DND-41 (cell line): ENCODE measurements around the gene HEG1.

Source experiments
- ATAC-seq: fragments of 200-7000 bp; cut with Tn5 transposase; 3 replicates; pipeline ENCODE4 v1.9.1; 2021; ENCODE audit warnings: low read depth; ENCODE audit not compliant: insufficient read depth
- DNase-seq: peaks from one replicate; pipeline ENCODE4 v3.0.0-alpha.2; 2020
- H2AFZ ChIP-seq: 2 replicates; pipeline ENCODE4 v1.6.0; 2012; ENCODE audit warnings: low read depth, low read length
- H3K27ac ChIP-seq: 2 replicates; pipeline ENCODE4 v1.5.1; 2012; ENCODE audit warnings: low read length, inconsistent platforms
- H3K27me3 ChIP-seq: fragments of 200-600 bp; sonication (generic); 2 replicates; pipeline ENCODE4 v1.6.0; 2012; ENCODE audit warnings: low read length, mild to moderate bottlenecking, inconsistent platforms; ENCODE audit not compliant: insufficient read depth, poor library complexity
- H3K36me3 ChIP-seq: 2 replicates; pipeline ENCODE4 v1.5.1; 2012; ENCODE audit warnings: low read length, inconsistent platforms; ENCODE audit not compliant: insufficient read depth
- H3K4me1 ChIP-seq: 2 replicates; pipeline ENCODE4 v1.5.1; 2012; ENCODE audit warnings: mild to moderate bottlenecking, low read length; ENCODE audit not compliant: insufficient read depth
- H3K4me2 ChIP-seq: 2 replicates; pipeline ENCODE4 v1.6.0; 2012; ENCODE audit warnings: mild to moderate bottlenecking, moderate library complexity, low read length, inconsistent platforms; ENCODE audit not compliant: insufficient read depth
- H3K4me3 ChIP-seq, 2 experiments: fragments of 200-600 bp in 1 of 2; shearing (Covaris generic) in 1 of 2; 2 replicates each; pipeline ENCODE4 v1.5.1; 2012 to 2016; ENCODE audit warnings: inconsistent platforms in 2 of 2, low read length in 2 of 2, mild to moderate bottlenecking in 2 of 2, low read depth in 1 of 2, moderate library complexity in 1 of 2
- H3K79me2 ChIP-seq: 2 replicates; pipeline ENCODE4 v1.6.0; 2012; ENCODE audit warnings: low read length, inconsistent platforms; ENCODE audit not compliant: insufficient read depth
- H3K9ac ChIP-seq: 2 replicates; pipeline ENCODE4 v1.6.0; 2012; ENCODE audit warnings: low read depth, mild to moderate bottlenecking, inconsistent platforms, low read length, moderate library complexity
- H3K9me3 ChIP-seq: 2 replicates; pipeline ENCODE4 v1.5.1; 2012; ENCODE audit warnings: low read length, moderate library complexity, mild to moderate bottlenecking, inconsistent platforms; ENCODE audit not compliant: insufficient read depth, severe bottlenecking
- H4K20me1 ChIP-seq: 2 replicates; pipeline ENCODE4 v1.6.0; 2012; ENCODE audit warnings: low read length; ENCODE audit not compliant: insufficient read depth
- CTCF ChIP-seq: IDR thresholded peaks from 2 replicates; pipeline ENCODE4 v1.5.1; 2012; ENCODE audit warnings: borderline replicate concordance, low read length, moderate library complexity, mild to moderate bottlenecking; ENCODE audit not compliant: poor library complexity, severe bottlenecking; ENCODE audit errors: extremely low read depth
- EZH2 ChIP-seq: IDR thresholded peaks from 3 replicates; pipeline ENCODE4 v1.6.1; 2012; ENCODE audit warnings: borderline replicate concordance, low read depth, mild to moderate bottlenecking, moderate library complexity, low read length, inconsistent platforms; ENCODE audit not compliant: severe bottlenecking

HEG1 gene

GRCh38 chr3:124997303-124998246, 58.2 kb downstream of the HEG1 start:
- no peak for DNase-seq
- no peak for ATAC-seq
- H3K36me3 ChIP-seq, result 0 out of 2 replicates have a peak, but pooled peaks cover 4% of the 10 kb centered on the region

GRCh38 chr3:124995460-124995994, 60.3 kb downstream of the HEG1 start:
- Histone ChIP-seq H3K27me3 (no peaks in the 10 kb centered on the region), H3K4me3 (no peak overlapping the region), H3K9me3 (no peaks in the 10 kb centered on the region), H3K4me1 (no peaks in the 10 kb centered on the region), H3K9ac (no peak overlapping the region), H2AFZ (no peak overlapping the region), H3K4me2 (no peak overlapping the region), H3K27ac (no peak overlapping the region), H3K36me3 (no peaks in the 10 kb centered on the region), H4K20me1 (no peaks in the 10 kb centered on the region), H3K79me2 (no peaks in the 10 kb centered on the region)
- DNase-seq (peak; percentile 21), ATAC-seq (peak; percentile 67; the same call in 2 of the 3 replicates)
- TF ChIP-seq EZH2 (no peak), CTCF (peak; percentile 62)

More at GRCh38 chr3:124997303-124998246, 58.2 kb downstream of the HEG1 start:
- H3K79me2 ChIP-seq, result no peaks in the 10 kb centered on the region
- no peaks in the 10 kb centered on the region for H3K27me3 ChIP-seq
- H3K4me2 ChIP-seq, result no peak overlapping the region
- no peak overlapping the region for H3K4me3 ChIP-seq
- no peak overlapping the region for H2AFZ ChIP-seq
- no peaks in the 10 kb centered on the region for H3K4me1 ChIP-seq
- no peaks in the 10 kb centered on the region for H3K9me3 ChIP-seq
- TF ChIP-seq EZH2 (no peak), CTCF (no peak)
- H3K27ac ChIP-seq, result no peak overlapping the region
- H3K9ac ChIP-seq, result no peak overlapping the region
- no peaks in the 10 kb centered on the region for H4K20me1 ChIP-seq

GRCh38 chr3:124993466-124993865, 62.3 kb downstream of the HEG1 start:
- Histone ChIP-seq H2AFZ (no peak overlapping the region), H3K4me1 (no peaks in the 10 kb centered on the region), H4K20me1 (no peaks in the 10 kb centered on the region), H3K79me2 (no peaks in the 10 kb centered on the region), H3K4me2 (no peak overlapping the region), H3K9ac (no peak overlapping the region), H3K36me3 (no peaks in the 10 kb centered on the region), H3K9me3 (no peaks in the 10 kb centered on the region), H3K27ac (no peak overlapping the region), H3K27me3 (no peaks in the 10 kb centered on the region), H3K4me3 (no peak overlapping the region)
- no peak for ATAC-seq
- no peak for DNase-seq
- no peak for TF ChIP-seq EZH2
- TF ChIP-seq CTCF, result no peak
